Measurements from ENCODE around the gene LRRC38. TPM values are rescaled to one million over a fixed set of nuclear protein-coding genes. Genes with fewer than 3 reads are reported as not detected.

LRRC38 gene
- total and polyA plus RNA-seq, 7 experiments from 2014 or later, result not detected

DNA sequence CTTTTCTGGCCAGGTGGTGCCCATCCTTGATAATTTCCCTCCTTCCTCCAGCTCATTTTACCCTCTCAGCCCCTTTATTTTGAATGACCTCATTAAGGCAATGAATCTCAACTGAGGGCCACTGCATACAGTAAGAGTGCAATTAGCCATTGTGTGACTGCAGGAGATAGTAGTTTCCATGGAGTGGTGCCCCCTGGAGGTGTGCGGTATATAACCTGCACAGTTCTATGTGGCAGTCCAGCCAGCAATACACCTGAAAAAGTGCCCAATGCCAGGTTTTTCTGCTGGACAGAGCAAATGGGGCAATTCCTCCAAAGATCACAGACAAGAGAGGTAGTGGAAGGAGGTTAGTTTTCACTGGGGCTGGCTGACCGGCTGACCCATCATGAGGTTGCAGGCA is 25.9 kb upstream of the LRRC38 start:
- intact Hi-C loops (cut with micrococcal nuclease), result no loop called here
- ChIA-PET CTCF (no interaction called here), POLR2A (no interaction called here)
- H3K36me3 ChIP-seq (ENCODE audit: control insufficient read depth in 2 of 3, insufficient read depth in 3 of 3, low read length in 3 of 3), result no peaks in the 10 kb centered on the region
- no peak overlapping the region for H3K4me3 ChIP-seq (ENCODE audit: low read length)
- H3K36me3 Mint-ChIP-seq, result no peaks in the 10 kb centered on the region
- no peaks in the 10 kb centered on the region for H3K9me3 Mint-ChIP-seq
- no peak overlapping the region for H3K4me3 Mint-ChIP-seq
- no peak for ATAC-seq
- no peaks in the 10 kb centered on the region for H3K9me3 ChIP-seq (ENCODE audit: control insufficient read depth in 2 of 3, low read length in 3 of 3)
- no peaks in the 10 kb centered on the region for H3K27me3 ChIP-seq (ENCODE audit: control insufficient read depth in 2 of 2, insufficient read depth in 2 of 2, low read length in 2 of 2)
- H3K4me1 ChIP-seq (ENCODE audit: control insufficient read depth in 2 of 2, insufficient read depth in 2 of 2, low read length in 2 of 2), result no peaks in the 10 kb centered on the region
- no peak overlapping the region for H3K27ac ChIP-seq (ENCODE audit: low read depth, low read length)
- peaks cover 0 to 12% (median 8%) of the 10 kb centered on the region in 5 donors for H3K27me3 Mint-ChIP-seq
- no peak overlapping the region for H3K27ac Mint-ChIP-seq
- no peak for DNase-seq
- H3K4me1 Mint-ChIP-seq, result peaks cover 0 to 7% (median 0%) of the 10 kb centered on the region in 7 donors

- no peak for ATAC-seq
- intact Hi-C loops (cut with micrococcal nuclease), result no loop called here
- no peak overlapping the region for H3K27ac ChIP-seq (ENCODE audit: low read depth, low read length)
- Mint-ChIP-seq H3K27me3 (peaks cover 0 to 12% (median 8%) of the 10 kb centered on the region in 5 donors), H3K27ac (no peak overlapping the region), H3K4me1 (peaks cover 0 to 7% (median 0%) of the 10 kb centered on the region in 7 donors), H3K36me3 (no peaks in the 10 kb centered on the region), H3K4me3 (no peak overlapping the region), H3K9me3 (no peaks in the 10 kb centered on the region)
- H3K27me3 ChIP-seq (ENCODE audit: control insufficient read depth in 2 of 2, insufficient read depth in 2 of 2, low read length in 2 of 2), result no peaks in the 10 kb centered on the region
- no peaks in the 10 kb centered on the region for H3K9me3 ChIP-seq (ENCODE audit: control insufficient read depth in 2 of 3, low read length in 3 of 3)
- DNase-seq, result no peak
- H3K4me1 ChIP-seq (ENCODE audit: control insufficient read depth in 2 of 2, insufficient read depth in 2 of 2, low read length in 2 of 2), result no peaks in the 10 kb centered on the region
- CTCF ChIA-PET, result no interaction called here
- H3K36me3 ChIP-seq (ENCODE audit: control insufficient read depth in 2 of 3, insufficient read depth in 3 of 3, low read length in 3 of 3), result no peaks in the 10 kb centered on the region
- H3K4me3 ChIP-seq (ENCODE audit: low read length), result no peak overlapping the region
- POLR2A ChIA-PET, result no interaction called here
Measured at GRCh38 chr1:13538832-13539231, 25.0 kb upstream of the LRRC38 start.

GRCh38 chr1:13536571-13536970 is 22.8 kb upstream of the LRRC38 start:
- intact Hi-C loops (cut with micrococcal nuclease), result no loop called here
- Histone ChIP-seq H3K27ac (ENCODE audit: low read depth, low read length) (no peak overlapping the region), H3K9me3 (ENCODE audit: control insufficient read depth in 2 of 3, low read length in 3 of 3) (no peaks in the 10 kb centered on the region), H3K27me3 (ENCODE audit: control insufficient read depth in 2 of 2, insufficient read depth in 2 of 2, low read length in 2 of 2) (no peaks in the 10 kb centered on the region), H3K4me1 (ENCODE audit: control insufficient read depth in 2 of 2, insufficient read depth in 2 of 2, low read length in 2 of 2) (no peaks in the 10 kb centered on the region), H3K4me3 (ENCODE audit: low read length) (no peak overlapping the region), H3K36me3 (ENCODE audit: control insufficient read depth in 2 of 3, insufficient read depth in 3 of 3, low read length in 3 of 3) (no peaks in the 10 kb centered on the region)
- peaks cover 0 to 7% (median 0%) of the 10 kb centered on the region in 7 donors for H3K4me1 Mint-ChIP-seq
- DNase-seq, result no peak
- peaks cover 0 to 12% (median 8%) of the 10 kb centered on the region in 5 donors for H3K27me3 Mint-ChIP-seq
- H3K27ac Mint-ChIP-seq, result no peak overlapping the region
- ChIA-PET POLR2A (no interaction called here), CTCF (no interaction called here)
- H3K36me3 Mint-ChIP-seq, result no peaks in the 10 kb centered on the region
- ATAC-seq, result no peak
- no peak overlapping the region for H3K4me3 Mint-ChIP-seq
- no peaks in the 10 kb centered on the region for H3K9me3 Mint-ChIP-seq

DNA sequence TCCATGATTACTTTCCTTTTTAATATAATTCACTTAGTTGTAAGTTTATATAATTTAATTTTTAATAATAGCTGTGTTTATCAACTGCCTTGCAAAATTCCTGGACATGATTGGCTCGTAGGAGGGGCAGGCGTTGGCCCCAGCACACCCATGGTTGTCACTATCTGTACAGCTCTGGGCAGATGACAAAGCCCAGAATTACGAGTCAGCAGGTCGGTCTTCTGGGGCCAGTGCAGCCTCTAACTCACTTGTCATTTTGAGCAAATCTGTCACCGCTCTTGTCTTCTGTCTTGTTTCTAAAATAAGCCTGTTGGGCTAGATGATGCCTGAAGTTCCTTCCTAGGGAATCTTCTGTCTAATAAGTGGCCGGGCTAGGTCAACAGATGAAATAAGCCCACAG is 21.4 kb upstream of the LRRC38 start:
- Mint-ChIP-seq H3K27ac (no peak overlapping the region), H3K4me1 (peaks cover 0 to 7% (median 4%) of the 10 kb centered on the region in 7 donors), H3K36me3 (no peaks in the 10 kb centered on the region), H3K27me3 (peaks cover 0 to 12% (median 8%) of the 10 kb centered on the region in 5 donors), H3K4me3 (no peak overlapping the region), H3K9me3 (no peaks in the 10 kb centered on the region)
- intact Hi-C loops (cut with micrococcal nuclease), result no loop called here
- Histone ChIP-seq H3K4me1 (ENCODE audit: control insufficient read depth in 2 of 2, insufficient read depth in 2 of 2, low read length in 2 of 2) (no peaks in the 10 kb centered on the region), H3K9me3 (ENCODE audit: control insufficient read depth in 2 of 3, low read length in 3 of 3) (no peaks in the 10 kb centered on the region), H3K4me3 (ENCODE audit: low read length) (no peak overlapping the region), H3K27me3 (ENCODE audit: control insufficient read depth in 2 of 2, insufficient read depth in 2 of 2, low read length in 2 of 2) (no peaks in the 10 kb centered on the region), H3K36me3 (ENCODE audit: control insufficient read depth in 2 of 3, insufficient read depth in 3 of 3, low read length in 3 of 3) (no peaks in the 10 kb centered on the region), H3K27ac (ENCODE audit: low read depth, low read length) (no peak overlapping the region)
- ChIA-PET CTCF (no interaction called here), POLR2A (no interaction called here)
- no peak for DNase-seq
- ATAC-seq, result no peak

GRCh38 chr1:13528320-13528719 is 14.5 kb upstream of the LRRC38 start:
- H3K4me1 ChIP-seq (ENCODE audit: control insufficient read depth in 2 of 2, insufficient read depth in 2 of 2, low read length in 2 of 2), result no peaks in the 10 kb centered on the region
- Mint-ChIP-seq H3K9me3 (peaks cover 0 to 7% (median 0%) of the 10 kb centered on the region in 11 donors), H3K27me3 (peaks cover 0 to 5% (median 0%) of the 10 kb centered on the region in 5 donors), H3K36me3 (no peaks in the 10 kb centered on the region), H3K27ac (no peak overlapping the region), H3K4me3 (no peak overlapping the region), H3K4me1 (peaks cover 0 to 5% (median 4%) of the 10 kb centered on the region in 7 donors)
- H3K9me3 ChIP-seq (ENCODE audit: control insufficient read depth in 2 of 3, low read length in 3 of 3), result no peaks in the 10 kb centered on the region
- no peak overlapping the region for H3K27ac ChIP-seq (ENCODE audit: low read depth, low read length)
- no peak for DNase-seq
- intact Hi-C loops (cut with micrococcal nuclease), result no loop called here
- ChIA-PET POLR2A (no interaction called here), CTCF (no interaction called here)
- H3K4me3 ChIP-seq (ENCODE audit: low read length), result no peak overlapping the region
- H3K36me3 ChIP-seq (ENCODE audit: control insufficient read depth in 2 of 3, insufficient read depth in 3 of 3, low read length in 3 of 3), result no peaks in the 10 kb centered on the region
- no peak for ATAC-seq
- H3K27me3 ChIP-seq (ENCODE audit: control insufficient read depth in 2 of 2, insufficient read depth in 2 of 2, low read length in 2 of 2), result no peaks in the 10 kb centered on the region

GRCh38 chr1:13523780-13524477 is 10.1 kb upstream of the LRRC38 start:
- no peaks in the 10 kb centered on the region for H3K4me1 Mint-ChIP-seq
- no peaks in the 10 kb centered on the region for H3K4me1 ChIP-seq (ENCODE audit: control insufficient read depth in 2 of 2, insufficient read depth in 2 of 2, low read length in 2 of 2)

GRCh38 chr1:13520985-13521384 is 7.2 kb upstream of the LRRC38 start:
- intact Hi-C loops (cut with micrococcal nuclease), result no loop called here
- Mint-ChIP-seq H3K4me3 (no peak overlapping the region), H3K27me3 (peaks cover 8 to 37% (median 24%) of the 10 kb centered on the region in 5 donors), H3K9me3 (peaks cover 0 to 11% (median 4%) of the 10 kb centered on the region in 11 donors), H3K4me1 (no peaks in the 10 kb centered on the region), H3K36me3 (peaks cover 0 to 4% (median 0%) of the 10 kb centered on the region in 5 donors), H3K27ac (no peak overlapping the region)
- H3K27me3 ChIP-seq (ENCODE audit: control insufficient read depth in 2 of 2, insufficient read depth in 2 of 2, low read length in 2 of 2), result no peaks in the 10 kb centered on the region
- no peak overlapping the region for H3K4me3 ChIP-seq (ENCODE audit: low read length)
- ATAC-seq (no peak), DNase-seq (no peak)
- ChIA-PET POLR2A (no interaction called here), CTCF (no interaction called here)
- H3K4me1 ChIP-seq (ENCODE audit: control insufficient read depth in 2 of 2, insufficient read depth in 2 of 2, low read length in 2 of 2), result no peaks in the 10 kb centered on the region
- H3K27ac ChIP-seq (ENCODE audit: low read depth, low read length), result no peak overlapping the region
- H3K36me3 ChIP-seq (ENCODE audit: control insufficient read depth in 2 of 3, insufficient read depth in 3 of 3, low read length in 3 of 3), result no peaks in the 10 kb centered on the region
- no peaks in the 10 kb centered on the region for H3K9me3 ChIP-seq (ENCODE audit: control insufficient read depth in 2 of 3, low read length in 3 of 3)

More at GRCh38 chr1:13523780-13524477, 10.1 kb upstream of the LRRC38 start:
- Mint-ChIP-seq H3K36me3 (peaks cover 0 to 4% (median 0%) of the 10 kb centered on the region in 5 donors), H3K27me3 (peaks cover 2 to 20% (median 15%) of the 10 kb centered on the region in 5 donors), H3K27ac (no peak overlapping the region), H3K4me3 (no peak overlapping the region), H3K9me3 (peaks cover 0 to 10% (median 5%) of the 10 kb centered on the region in 11 donors)
- H3K36me3 ChIP-seq (ENCODE audit: control insufficient read depth in 2 of 3, insufficient read depth in 3 of 3, low read length in 3 of 3), result no peaks in the 10 kb centered on the region
- ChIA-PET CTCF (no interaction called here), POLR2A (no interaction called here)
- H3K27me3 ChIP-seq (ENCODE audit: control insufficient read depth in 2 of 2, insufficient read depth in 2 of 2, low read length in 2 of 2), result no peaks in the 10 kb centered on the region
- intact Hi-C loops (cut with micrococcal nuclease), result no loop called here
- ATAC-seq, result no peak
- DNase-seq, result no peak
- no peak overlapping the region for H3K27ac ChIP-seq (ENCODE audit: low read depth, low read length)
- no peak overlapping the region for H3K4me3 ChIP-seq (ENCODE audit: low read length)
- no peaks in the 10 kb centered on the region for H3K9me3 ChIP-seq (ENCODE audit: control insufficient read depth in 2 of 3, low read length in 3 of 3)

Measured in naive thymus-derived CD4-positive, alpha-beta T cell (primary cell).